Keratinocyte (primary cell): ENCODE results near the gene TRMT10B. TPM values are rescaled to one million over a fixed set of nuclear protein-coding genes. Genes with fewer than 3 reads are reported as not detected.
"Not testable (repeated sequence)": the region's sequence is repeated elsewhere in the genome, so short reads cannot be mapped to it uniquely, and the experiment has no call there.

Source experiments
- DNase-seq: peaks from one replicate; pipeline ENCODE4 v3.0.0-alpha.2; 2011; ENCODE audit warnings: low read depth, missing footprints, low spot score
- FAIRE-seq: peaks from 2 replicates; lab custom pipeline; 2011; peaks lifted over from hg19 to GRCh38; lab: Jason Lieb, UNC
- H2AFZ ChIP-seq: 2 replicates; pipeline ENCODE4 v1.6.0; 2012; ENCODE audit warnings: low read length, control low read depth, inconsistent platforms; ENCODE audit not compliant: control insufficient read depth
- H3K27ac ChIP-seq: 2 replicates; pipeline ENCODE4 v1.5.1; 2011; ENCODE audit warnings: low read length; ENCODE audit not compliant: control insufficient read depth, insufficient read depth
- H3K27me3 ChIP-seq: 3 replicates; pipeline ENCODE4 v1.6.0; 2011; ENCODE audit warnings: low read length; ENCODE audit not compliant: control insufficient read depth, insufficient read depth; ENCODE audit errors: extremely low read depth
- H3K36me3 ChIP-seq, 2 experiments: 2 replicates in 1 of 2; 3 replicates in 1 of 2; pipeline ENCODE4 v1.5.1; 2011; ENCODE audit warnings: low read length in 2 of 2, mild to moderate bottlenecking in 1 of 2; ENCODE audit not compliant: control insufficient read depth in 2 of 2, insufficient read depth in 2 of 2; ENCODE audit errors: extremely low read depth in 1 of 2
- H3K4me1 ChIP-seq: 3 replicates; pipeline ENCODE4 v1.5.1; 2011; ENCODE audit warnings: low read length; ENCODE audit not compliant: control insufficient read depth, insufficient read depth; ENCODE audit errors: extremely low read depth
- H3K4me2 ChIP-seq: 3 replicates; pipeline ENCODE4 v1.6.0; 2011; ENCODE audit warnings: low read depth, low read length; ENCODE audit not compliant: control insufficient read depth, insufficient read depth; ENCODE audit errors: extremely low read depth
- H3K4me3 ChIP-seq, 3 experiments: fragments of 200-600 bp in 1 of 3; sonication (generic) in 1 of 3; 2 replicates in 2 of 3; 3 replicates in 1 of 3; pipeline ENCODE4 v1.5.1; 2011 to 2016; ENCODE audit warnings: low read length in 3 of 3, mild to moderate bottlenecking in 3 of 3, control low read depth in 2 of 3, inconsistent platforms in 1 of 3, low read depth in 1 of 3, mixed read lengths in 1 of 3, mixed run types in 1 of 3, moderate library complexity in 1 of 3; ENCODE audit not compliant: control insufficient read depth in 2 of 3, insufficient read depth in 2 of 3; ENCODE audit errors: extremely low read depth in 1 of 3
- H3K79me2 ChIP-seq: 2 replicates; pipeline ENCODE4 v1.6.0; 2012; ENCODE audit warnings: low read length; ENCODE audit not compliant: control insufficient read depth, insufficient read depth
- H3K9ac ChIP-seq: 3 replicates; pipeline ENCODE4 v1.6.0; 2011; ENCODE audit warnings: low read length; ENCODE audit not compliant: control insufficient read depth, insufficient read depth; ENCODE audit errors: extremely low read depth
- H3K9me1 ChIP-seq: 3 replicates; pipeline ENCODE4 v1.6.0; 2011; ENCODE audit warnings: low read length; ENCODE audit not compliant: control insufficient read depth, insufficient read depth; ENCODE audit errors: extremely low read depth
- H3K9me3 ChIP-seq: 2 replicates; pipeline ENCODE4 v1.5.1; 2012; ENCODE audit warnings: low read depth, low read length; ENCODE audit not compliant: control insufficient read depth
- H4K20me1 ChIP-seq: 3 replicates; pipeline ENCODE4 v1.6.0; 2011; ENCODE audit warnings: low read length; ENCODE audit not compliant: control insufficient read depth, insufficient read depth; ENCODE audit errors: extremely low read depth
- EZH2 ChIP-seq: IDR thresholded peaks from one replicate; pipeline ENCODE4 v1.6.1; 2012; ENCODE audit warnings: inconsistent platforms, mild to moderate bottlenecking, low read length, moderate library complexity
- dilution Hi-C: fragments of 300-500 bp; cut with MboI; formaldehyde crosslinking; loops from one replicate; pipeline ENCODE4 v1.7.0; 2020; ENCODE audit warnings: low sequenced_read_pairs; ENCODE audit not compliant: extremely low pct_ligation_motif_present
- polyA plus RNA-seq, 5 experiments: library from polyadenylated mRNA; depleted of rRNA in 3 of 5; stranded (reverse) in 3 of 5; stranded (forward) in 1 of 5; unstranded in 1 of 5; fragments of >200 nt; gene quantifications; 1 replicate in 1 of 5; 2 replicates in 3 of 5; 3 replicates in 1 of 5; pipeline versions ENCODE4 v1.2.1 to v1.2.3, GENCODE V29; 2011 to 2012; ENCODE audit warnings: missing spikeins in 2 of 5, low read depth in 1 of 5, low replicate concordance in 1 of 5
- TF ChIP-seq, protein P1 (sequence below), 3 experiments: IDR thresholded peaks in 1 of 3; conservative IDR thresholded peaks in 1 of 3; optimal IDR thresholded peaks in 1 of 3; 2 replicates in 2 of 3; 3 replicates in 1 of 3; pipeline versions ENCODE3 to v1.5.1; 2011; ENCODE audit warnings: low read length in 3 of 3, mild to moderate bottlenecking in 3 of 3, moderate library complexity in 2 of 3, control low read depth in 1 of 3, inconsistent platforms in 1 of 3; ENCODE audit not compliant: insufficient read depth in 2 of 3; ENCODE audit errors: extremely low read depth in 1 of 3

The TRMT10B gene
- polyA plus RNA-seq, 1 donor (not counting 4 experiments of a cell fraction or from before 2014, with no cell fraction given) = 6.9 TPM

DNA sequence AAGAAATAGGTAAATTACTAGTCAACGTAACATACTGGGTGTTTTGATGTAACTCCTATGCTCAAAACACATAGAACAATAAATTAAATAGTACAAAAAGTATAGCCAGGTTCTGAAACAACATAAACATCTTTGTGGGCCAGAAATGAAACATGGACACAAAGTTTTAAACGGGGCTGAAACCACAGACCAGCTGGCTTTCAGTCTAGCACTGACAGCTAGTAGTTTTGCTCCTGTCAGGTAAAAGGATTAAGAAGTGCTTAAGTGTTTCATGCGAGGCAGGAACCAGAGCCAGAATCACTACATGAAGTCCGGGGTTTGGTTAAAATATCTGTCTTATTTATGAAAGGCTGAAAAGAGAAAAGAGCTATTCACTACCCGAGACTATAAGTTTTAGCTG lies 66.5 kb downstream of the TRMT10B start:
- no peak for FAIRE-seq
- dilution Hi-C loops = no loop called here
- H3K79me2 ChIP-seq = peaks cover 14% of the 10 kb centered on the region

DNA sequence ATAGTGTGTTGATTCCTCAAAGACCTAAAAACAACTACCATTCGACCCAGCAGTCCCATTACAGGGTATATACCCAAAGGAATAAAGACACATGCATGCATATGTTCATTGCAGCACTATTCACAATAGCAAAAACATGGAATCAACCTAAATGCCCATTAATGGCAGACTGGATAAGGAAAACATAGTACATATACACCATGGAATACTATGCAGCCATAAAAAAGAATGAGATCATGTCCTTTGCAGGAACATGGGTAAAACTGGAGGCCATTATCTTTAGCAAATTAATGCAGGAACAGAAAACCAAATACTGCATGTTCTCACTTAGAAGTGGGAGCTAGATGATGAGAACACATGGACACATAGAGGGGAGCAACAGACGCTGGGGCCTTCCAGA lies 71.6 kb downstream of the TRMT10B start:
- H3K4me3 ChIP-seq, dilution Hi-C loops, H4K20me1 ChIP-seq, H3K9me1 ChIP-seq, H3K79me2 ChIP-seq, H3K4me2 ChIP-seq, H3K9ac ChIP-seq, DNase-seq, H3K27me3 ChIP-seq, H3K27ac ChIP-seq, FAIRE-seq, H3K9me3 ChIP-seq, H2AFZ ChIP-seq, H3K36me3 ChIP-seq, H3K4me1 ChIP-seq: not testable (repeated sequence)

More for the DNA sequence above, 66.5 kb downstream of the TRMT10B start:
- Histone ChIP-seq H4K20me1 (no peaks in the 10 kb centered on the region), H3K9me3 (no peaks in the 10 kb centered on the region), H3K4me2 (no peak overlapping the region), H3K9ac (no peak overlapping the region), H3K4me1 (no peaks in the 10 kb centered on the region), H3K27me3 (no peaks in the 10 kb centered on the region), H3K36me3 (peaks cover 0 to 6% of the 10 kb centered on the region in 2 experiments), H3K9me1 (no peaks in the 10 kb centered on the region), H2AFZ (no peak overlapping the region), H3K27ac (no peak overlapping the region), H3K4me3 (no peak overlapping the region)
- TF ChIP-seq EZH2 = no peak
- TF ChIP-seq, protein P1, sequence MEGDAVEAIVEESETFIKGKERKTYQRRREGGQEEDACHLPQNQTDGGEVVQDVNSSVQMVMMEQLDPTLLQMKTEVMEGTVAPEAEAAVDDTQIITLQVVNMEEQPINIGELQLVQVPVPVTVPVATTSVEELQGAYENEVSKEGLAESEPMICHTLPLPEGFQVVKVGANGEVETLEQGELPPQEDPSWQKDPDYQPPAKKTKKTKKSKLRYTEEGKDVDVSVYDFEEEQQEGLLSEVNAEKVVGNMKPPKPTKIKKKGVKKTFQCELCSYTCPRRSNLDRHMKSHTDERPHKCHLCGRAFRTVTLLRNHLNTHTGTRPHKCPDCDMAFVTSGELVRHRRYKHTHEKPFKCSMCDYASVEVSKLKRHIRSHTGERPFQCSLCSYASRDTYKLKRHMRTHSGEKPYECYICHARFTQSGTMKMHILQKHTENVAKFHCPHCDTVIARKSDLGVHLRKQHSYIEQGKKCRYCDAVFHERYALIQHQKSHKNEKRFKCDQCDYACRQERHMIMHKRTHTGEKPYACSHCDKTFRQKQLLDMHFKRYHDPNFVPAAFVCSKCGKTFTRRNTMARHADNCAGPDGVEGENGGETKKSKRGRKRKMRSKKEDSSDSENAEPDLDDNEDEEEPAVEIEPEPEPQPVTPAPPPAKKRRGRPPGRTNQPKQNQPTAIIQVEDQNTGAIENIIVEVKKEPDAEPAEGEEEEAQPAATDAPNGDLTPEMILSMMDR (optimal IDR thresholded peaks at IDR 0.05 in 1 of 3, IDR thresholded peaks at IDR 0.05 in 1 of 3, conservative IDR thresholded peaks at IDR 0.05 in 1 of 3; ENCODE audit: extremely low read depth in 1 of 3, insufficient read depth in 2 of 3, low read length in 3 of 3) = no peak
- no peak for DNase-seq

DNA sequence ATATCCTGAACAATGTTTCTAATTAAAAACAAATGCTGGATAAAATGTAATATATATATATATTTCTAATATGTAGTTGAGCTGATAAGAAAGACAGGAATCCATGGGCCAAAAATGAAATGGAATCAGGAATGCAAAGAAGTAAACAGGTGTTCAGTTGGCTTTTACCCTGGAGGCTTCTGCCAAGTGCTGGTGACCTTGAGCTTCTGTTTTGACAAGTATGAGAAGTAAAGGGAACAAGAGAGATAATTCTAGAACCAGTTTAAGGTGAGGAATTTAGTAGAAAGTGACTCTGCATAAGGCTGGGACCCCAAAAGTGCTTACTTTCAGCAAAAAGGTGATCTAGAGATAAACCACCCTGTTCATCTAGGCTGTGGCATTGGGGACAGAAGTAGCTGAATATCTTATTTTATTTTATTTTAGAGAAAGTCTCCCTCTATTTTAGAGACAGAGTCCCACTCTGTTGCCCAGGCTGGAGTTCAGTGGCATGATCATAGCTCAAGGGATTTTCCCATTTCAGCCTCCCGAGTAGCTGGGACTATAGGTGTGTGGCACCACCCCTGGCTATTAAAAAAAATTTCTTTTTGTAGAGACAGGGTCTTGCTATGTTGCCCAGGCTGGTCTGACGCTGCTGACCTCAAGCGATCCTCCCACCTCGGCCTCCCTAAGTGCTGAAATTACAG lies 74.0 kb downstream of the TRMT10B start:
- no peaks in the 10 kb centered on the region for H3K9me1 ChIP-seq
- dilution Hi-C loops = no loop called here
- no peak overlapping the region for H3K4me2 ChIP-seq
- FAIRE-seq (no peak), DNase-seq (no peak)
- H2AFZ ChIP-seq = no peak overlapping the region
- no peaks in the 10 kb centered on the region for H3K4me1 ChIP-seq
- H3K27ac ChIP-seq = no peak overlapping the region
- no peaks in the 10 kb centered on the region for H3K9me3 ChIP-seq
- H3K4me3 ChIP-seq = no peak overlapping the region
- no peak overlapping the region for H3K9ac ChIP-seq
- H4K20me1 ChIP-seq = peaks cover under 1% of the 10 kb centered on the region
- peaks cover 5 to 6% of the 10 kb centered on the region in 2 experiments for H3K36me3 ChIP-seq
- no peak for TF ChIP-seq EZH2
- TF ChIP-seq, protein P1 (optimal IDR thresholded peaks at IDR 0.05 in 1 of 3, IDR thresholded peaks at IDR 0.05 in 1 of 3, conservative IDR thresholded peaks at IDR 0.05 in 1 of 3; ENCODE audit: extremely low read depth in 1 of 3, insufficient read depth in 2 of 3, low read length in 3 of 3) = no peak
- H3K27me3 ChIP-seq = no peaks in the 10 kb centered on the region
- peaks cover 2% of the 10 kb centered on the region for H3K79me2 ChIP-seq
